Measurements from ENCODE around the gene ATOSB. TPM values are rescaled to one million over a fixed set of nuclear protein-coding genes. Genes with fewer than 3 reads are reported as not detected.
A peak's percentile ranks its signal among the peaks of the same experiment; 100 is the strongest.

Gene ATOSB
- total and polyA plus RNA-seq, 2 of the 8 experiments (the other 6 are each of a cell fraction or from before 2014, with no cell fraction given): 6.9 to 10.4 TPM

DNA sequence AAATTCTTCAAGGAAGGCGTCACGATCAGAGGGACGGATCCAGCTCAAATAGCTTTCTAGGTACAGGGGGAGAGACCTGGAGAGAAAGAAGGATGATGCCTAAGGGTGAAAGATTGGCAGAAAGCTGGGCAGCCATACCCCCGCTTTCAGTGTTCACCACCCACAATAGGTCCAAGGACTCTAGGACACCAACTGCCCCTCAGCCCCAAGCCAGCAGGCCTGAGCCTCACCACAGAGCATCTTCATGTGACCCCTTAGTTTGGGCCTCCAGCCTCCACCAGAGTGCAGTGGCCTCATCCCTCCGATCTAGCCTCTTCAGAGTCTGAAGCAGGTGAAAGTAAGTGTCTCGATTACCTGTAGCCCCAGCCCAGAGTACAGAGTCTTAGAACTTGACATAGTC is 41.5 kb downstream of the ATOSB start:
- Histone ChIP-seq H3K4me1 (replicated peaks in 1 of 4; ENCODE audit: control insufficient read depth in 3 of 4, insufficient read depth in 4 of 4, low read length in 3 of 4) (peaks cover 6 to 25% (median 10%) of the 10 kb centered on the region in 4 experiments), H3K4ac (replicated peaks; ENCODE audit: insufficient read length, low read depth, low read length) (no peak overlapping the region), H3K14ac (ENCODE audit: insufficient read length) (no peak overlapping the region), H3K27ac (ENCODE audit: low read depth, low read length) (no peak overlapping the region), H2BK12ac (ENCODE audit: low read depth, low read length) (no peak overlapping the region), H4K20me1 (replicated peaks in 1 of 2; ENCODE audit: control insufficient read depth in 1 of 2, insufficient read depth in 2 of 2, low read length in 2 of 2) (peaks cover 5 to 13% of the 10 kb centered on the region in 2 experiments), H3K56ac (replicated peaks; ENCODE audit: insufficient read length, low read depth, low read length) (no peak overlapping the region), H2BK5ac (ENCODE audit: low read depth, low read length) (no peak overlapping the region), H2AFZ (ENCODE audit: low read length) (no peak overlapping the region), H4K5ac (ENCODE audit: insufficient read length, low read depth, low read length) (no peak overlapping the region), H2BK20ac (ENCODE audit: low read length) (no peak overlapping the region), H3K4me2 (ENCODE audit: insufficient read depth in 1 of 2, low read depth in 2 of 2, low read length in 2 of 2) (no peak overlapping the region), H3K9me3 (ENCODE audit: insufficient read depth in 2 of 2, low read depth in 1 of 2, low read length in 1 of 2) (no peaks in the 10 kb centered on the region), H3K36me3 (ENCODE audit: control insufficient read depth in 2 of 4, insufficient read depth in 4 of 4, low read length in 3 of 4) (peaks cover 19 to 42% (median 36%) of the 10 kb centered on the region in 4 experiments), H3K27me3 (replicated peaks in 1 of 4; ENCODE audit: control insufficient read depth in 3 of 4, extremely low read depth in 1 of 4, insufficient read depth in 3 of 4, low read length in 3 of 4) (no peaks in the 10 kb centered on the region), H3K23me2 (ENCODE audit: low read depth, low read length) (peaks cover 12% of the 10 kb centered on the region; the same call in 1 of the 2 replicates), H3K79me2 (ENCODE audit: control insufficient read depth in 1 of 2, insufficient read depth in 2 of 2, low read length in 2 of 2) (peaks cover 30 to 50% of the 10 kb centered on the region in 2 experiments), H3K79me1 (ENCODE audit: low read depth, low read length) (peaks cover 8% of the 10 kb centered on the region), H3K9ac (replicated peaks in 1 of 4; ENCODE audit: extremely low read depth in 1 of 4, low read depth in 3 of 4, low read length in 3 of 4) (no peak overlapping the region), H4K8ac (ENCODE audit: extremely low read depth, insufficient read depth, low read length) (peak overlapping the region; percentile 40; the same call in 1 of the 2 replicates), H3K23ac (ENCODE audit: insufficient read length) (no peak overlapping the region), H2BK120ac (replicated peaks; ENCODE audit: low read depth, low read length) (no peak overlapping the region), H2BK15ac (ENCODE audit: low read length) (no peak overlapping the region), H2AK5ac (ENCODE audit: low read depth, low read length) (no peak overlapping the region), H3K4me3 (ENCODE audit: extremely low read depth in 1 of 4, insufficient read depth in 2 of 4, low read depth in 3 of 4, low read length in 4 of 4) (no peak overlapping the region), H4K91ac (replicated peaks; ENCODE audit: insufficient read length, low read length) (no peak overlapping the region), H3K18ac (ENCODE audit: extremely low read depth, low read length) (no peak overlapping the region)
- 92% methylated on average over 6 of the region's 6 CpGs; no CpG with 5 or more reads in 1 of the 2 experiments for WGBS, 2 experiments (ENCODE audit: extremely low coverage in 1 of 2, insufficient coverage in 1 of 2, insufficient read length in 1 of 2, insufficient replicate concordance in 2 of 2, low coverage in 1 of 2, low lambda C conversion rate in 2 of 2, missing lambda C conversion rate in 1 of 2)
- ChIA-PET POLR2A (ENCODE audit: partially characterized antibody) (interaction anchor here (0.6 to 17.6 kb wide), 2 partner anchors 16 to 25 kb away, joined by 3 to 440 read pairs; partner anchors contain the start of genes PIGO and STOML2), CTCF (ENCODE audit: partially characterized antibody) (interaction anchor here (3.1 kb wide), 1 partner anchor 21 kb away, joined by 8 read pairs; no protein-coding TSS in a partner anchor)
- DNase-seq (ENCODE audit: low read depth in 1 of 2, low spot score in 2 of 2) (no peak), FAIRE-seq (no peak)
- TF ChIP-seq SRF (IDR thresholded peaks at IDR 0.05; ENCODE audit: low read depth, low read length): no peak
- no peak for TF ChIP-seq GABPA (IDR thresholded peaks at IDR 0.05; ENCODE audit: borderline replicate concordance, insufficient read depth, low read length)

All from H1 (cell line).